Spinal cord (tissue), 10 donors: ENCODE measurements around the gene DOCK1. TPM values are rescaled to one million over a fixed set of nuclear protein-coding genes. Genes with fewer than 3 reads are reported as not detected.
A peak's percentile ranks its signal among the peaks of the same experiment; 100 is the strongest.

Experiments
- DNase-seq, 6 donors: peaks; one replicate each; pipeline versions ENCODE4 v3.0.0 to v3.0.0-alpha.2; 2013 to 2015; ENCODE audit warnings: low spot score in 6 of 6, low read depth in 4 of 6
- H3K27ac ChIP-seq: one replicate; pipeline ENCODE4 v1.5.1; 2013; ENCODE audit warnings: low read depth, low read length, control low read depth
- H3K27me3 ChIP-seq: one replicate; pipeline ENCODE4 v1.6.1; 2013; ENCODE audit warnings: low read length; ENCODE audit not compliant: control insufficient read depth, insufficient read depth
- H3K36me3 ChIP-seq: one replicate; pipeline ENCODE4 v1.6.1; 2013; ENCODE audit warnings: low read length; ENCODE audit not compliant: control insufficient read depth, insufficient read depth
- H3K4me1 ChIP-seq: one replicate; pipeline ENCODE4 v1.6.1; 2013; ENCODE audit warnings: low read length; ENCODE audit not compliant: control insufficient read depth, insufficient read depth
- H3K4me3 ChIP-seq: one replicate; pipeline ENCODE4 v1.5.1; 2013; ENCODE audit warnings: low read depth, low read length, control low read depth
- H3K9me3 ChIP-seq: one replicate; pipeline ENCODE4 v1.6.1; 2013; ENCODE audit warnings: low read length; ENCODE audit not compliant: control insufficient read depth, insufficient read depth
- WGBS: methylation state at CpG from one replicate; pipeline ENCODE4 v1.1.5; 2013; ENCODE audit warnings: missing lambda C conversion rate; ENCODE audit not compliant: insufficient coverage; 5-methylcytosine and 5-hydroxymethylcytosine counted together
- polyA plus RNA-seq, 2 donors: library from polyadenylated mRNA; unstranded; fragments of 120-200 nt; gene quantifications; one replicate each; pipeline ENCODE4 v1.2.1, GENCODE V29; 2013; ENCODE audit not compliant: insufficient read length in 2 of 2
- total RNA-seq, 2 donors: library from RNA; depleted of rRNA in 1 of 2; stranded (reverse); fragments of 120-200 nt in 1 of 2; fragments of >200 nt in 1 of 2; gene quantifications; one replicate each; pipeline versions ENCODE4 v1.2.3 to v1.2.4, GENCODE V29; 2013 to 2014
- donor health status: healthy.

Gene DOCK1
- total and polyA plus RNA-seq, 4 donors = 31.3 to 74.1 (median 50.3) TPM

DNA sequence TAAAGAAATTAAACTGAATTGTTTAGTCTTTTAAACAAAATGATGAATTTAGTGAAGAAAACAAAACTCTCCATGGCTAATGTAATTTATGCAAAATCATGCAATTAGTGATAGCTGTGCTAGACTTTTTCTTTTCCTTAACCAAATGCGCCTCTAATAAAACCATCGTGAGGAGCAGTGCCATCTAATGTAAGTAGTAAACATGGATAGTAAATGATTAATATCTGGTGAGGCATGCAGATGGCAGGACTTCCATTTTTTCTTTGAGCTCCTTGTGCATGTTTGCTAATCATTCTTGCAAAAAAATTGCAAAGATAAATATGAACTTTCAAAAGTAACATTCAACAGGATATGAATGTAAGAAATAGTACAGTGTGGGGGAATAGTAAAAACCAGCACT lies 288.9 kb downstream of the DOCK1 start:
- no CpG with 5 or more reads among the region's 2 CpGs for WGBS
- DNase-seq = peak in 2 of 6 donors; percentile 13 to 79
- H3K9me3 ChIP-seq = no peaks in the 10 kb centered on the region
- H3K27me3 ChIP-seq = peaks cover 15% of the 10 kb centered on the region
- no peaks in the 10 kb centered on the region for H3K36me3 ChIP-seq
- H3K4me1 ChIP-seq = peaks cover 21% of the 10 kb centered on the region
- H3K4me3 ChIP-seq = no peak overlapping the region
- H3K27ac ChIP-seq = no peak overlapping the region

DNA sequence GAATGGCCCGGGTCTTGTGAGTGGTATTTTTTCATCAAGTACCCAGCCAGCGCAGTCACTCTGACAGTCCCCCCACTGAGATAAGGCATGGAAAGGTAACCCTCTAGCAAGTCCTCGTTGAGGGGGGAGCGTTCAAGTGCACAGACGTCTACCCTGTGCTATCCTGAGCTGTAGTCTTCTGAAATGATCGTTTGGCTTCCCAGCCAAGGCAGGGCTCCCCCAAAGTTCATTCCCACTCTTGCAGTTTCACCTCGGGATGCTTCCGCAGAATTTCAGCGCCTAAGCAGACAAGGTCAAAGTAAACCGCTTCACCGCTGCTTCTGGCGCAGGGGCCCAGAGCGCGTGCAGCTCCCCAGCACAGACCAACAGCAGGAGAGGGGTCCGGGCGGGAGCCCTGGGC lies 289.4 kb downstream of the DOCK1 start:
- DNase-seq = peak in 2 of 6 donors; percentile 11 to 53
- H3K4me1 ChIP-seq = peaks cover 21% of the 10 kb centered on the region
- H3K27ac ChIP-seq = no peak overlapping the region
- peak overlapping the region; percentile 26 for H3K4me3 ChIP-seq
- H3K27me3 ChIP-seq = peaks cover 15% of the 10 kb centered on the region
- no peaks in the 10 kb centered on the region for H3K9me3 ChIP-seq
- WGBS = 22% methylated on average over 15 of the region's 16 CpGs
- H3K36me3 ChIP-seq = no peaks in the 10 kb centered on the region

DNA sequence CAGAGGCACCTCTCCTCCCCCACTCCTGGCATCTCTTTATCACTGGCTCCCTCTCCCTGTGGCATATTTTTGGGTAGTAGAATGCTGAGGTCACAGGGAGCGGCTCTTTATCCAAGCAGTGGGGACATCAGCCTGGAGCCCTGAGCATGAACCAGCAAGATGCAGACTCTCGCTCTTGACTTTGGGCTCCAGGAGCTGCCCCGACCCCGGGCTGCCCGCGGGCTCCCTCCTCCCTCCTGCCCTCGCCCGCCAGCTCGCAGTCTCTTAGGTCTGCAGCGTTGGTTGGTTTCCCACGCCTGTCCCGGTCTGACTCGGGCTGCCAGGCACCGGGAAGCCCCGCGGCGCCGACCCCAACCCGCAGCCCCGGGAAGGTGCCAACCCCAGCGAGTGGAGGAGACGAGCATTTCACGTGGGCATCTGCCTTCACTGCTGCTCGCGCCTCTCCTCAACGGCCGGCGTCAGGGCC lies 289.8 kb downstream of the DOCK1 start:
- Histone ChIP-seq H3K27me3 (peaks cover 15% of the 10 kb centered on the region), H3K36me3 (no peaks in the 10 kb centered on the region), H3K4me3 (peak overlapping the region; percentile 26), H3K9me3 (no peaks in the 10 kb centered on the region), H3K4me1 (peaks cover 21% of the 10 kb centered on the region), H3K27ac (no peak overlapping the region)
- 1% methylated on average over 28 of the region's 28 CpGs for WGBS
- DNase-seq = peak in 2 of 6 donors; percentile 48 to 58

DNA sequence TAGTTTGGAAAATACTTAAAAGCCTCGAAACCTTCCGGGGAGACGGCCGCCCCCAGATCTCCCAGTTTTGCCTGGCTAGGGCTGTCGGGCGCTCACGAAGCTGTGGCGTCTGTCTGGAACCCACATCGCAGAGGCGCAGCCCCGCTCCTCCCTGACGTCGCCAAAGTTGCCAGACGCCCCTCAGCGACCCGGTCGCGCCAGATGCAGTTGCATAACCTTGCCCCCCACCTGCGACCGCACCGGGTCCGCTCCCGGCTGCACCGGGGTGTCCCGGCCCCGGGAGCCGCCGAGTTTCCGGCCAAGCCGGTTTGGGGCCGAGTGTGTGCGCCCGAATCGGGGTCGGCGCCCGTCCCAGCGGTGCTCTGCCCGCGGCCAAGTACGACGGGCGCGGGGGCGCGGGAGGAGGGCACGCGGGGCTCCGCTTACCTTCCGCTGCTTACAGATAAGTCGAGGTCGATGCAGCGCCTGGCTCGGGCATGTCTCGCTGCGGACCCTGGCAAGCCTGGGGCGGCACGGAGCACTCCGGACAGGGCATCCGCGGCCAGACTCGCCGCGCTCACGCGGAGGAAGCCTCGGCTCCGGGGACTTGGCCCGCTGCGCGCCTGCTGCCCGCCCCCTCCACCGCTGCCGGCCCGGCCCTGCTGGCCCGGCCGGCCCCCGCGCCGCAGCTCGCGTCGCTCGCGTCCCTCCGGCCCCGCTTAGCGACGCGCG lies 290.5 kb downstream of the DOCK1 start:
- peak overlapping the region; percentile 26 for H3K4me3 ChIP-seq
- H3K9me3 ChIP-seq = no peaks in the 10 kb centered on the region
- H3K27me3 ChIP-seq = peaks cover 15% of the 10 kb centered on the region
- H3K4me1 ChIP-seq = peaks cover 21% of the 10 kb centered on the region
- no peaks in the 10 kb centered on the region for H3K36me3 ChIP-seq
- WGBS = under 1% methylated on average over 91 of the region's 91 CpGs
- DNase-seq = peak in 2 of 6 donors; percentile 44 to 53
- H3K27ac ChIP-seq = no peak overlapping the region

DNA sequence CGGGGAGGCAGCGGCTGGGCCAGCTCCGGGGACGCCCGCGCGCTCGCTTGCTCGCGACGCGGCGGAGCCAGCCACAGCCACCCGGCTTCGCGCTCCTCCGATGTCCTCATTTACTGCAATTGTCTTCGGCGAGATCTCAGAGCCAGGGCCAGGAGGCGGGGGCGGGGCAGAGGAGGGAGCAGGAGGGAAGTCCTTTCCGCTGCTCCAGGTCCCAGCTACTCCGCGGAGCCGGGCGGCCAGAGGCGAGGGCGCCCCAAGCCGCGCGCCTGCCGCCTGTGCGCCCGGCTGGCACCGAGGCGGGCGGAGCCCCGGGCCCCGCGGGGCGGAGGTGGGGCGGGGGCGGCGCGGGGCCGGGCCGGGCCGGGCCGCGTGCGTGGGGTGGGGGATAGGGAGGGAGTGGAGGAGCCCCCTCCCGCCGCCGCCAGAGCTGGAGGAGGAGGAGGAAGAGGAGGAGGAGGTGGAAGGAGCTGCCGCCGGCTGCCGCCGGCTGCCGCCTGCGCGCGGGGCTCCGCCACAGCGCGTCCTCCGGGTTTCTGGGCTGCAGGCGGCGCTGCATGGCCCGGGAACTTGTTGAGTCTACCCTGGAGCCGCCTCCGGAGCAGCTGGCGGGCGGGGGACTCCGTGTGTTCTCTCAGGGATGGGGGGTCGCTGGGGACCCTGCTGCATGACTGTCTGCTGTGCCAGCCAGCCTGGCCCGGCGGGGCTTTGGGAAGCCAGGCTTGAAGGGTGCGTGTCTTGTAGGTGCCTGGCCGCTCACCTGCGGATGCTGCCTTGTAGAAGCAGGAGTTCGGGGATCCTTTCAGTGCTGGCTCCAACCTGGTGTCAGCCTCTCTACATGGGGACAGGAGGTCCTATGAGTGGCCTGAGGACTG lies 291.3 kb downstream of the DOCK1 start, which contains the start of gene INSYN2A:
Gene INSYN2A (minus strand): TSS at position 310 of the 872 bp plus-strand sequence. CDS start 20,196 bp downstream, outside the sequence.
- peak within 1 kb of the TSS; percentile 26 for H3K4me3 ChIP-seq
- peak in 2 of 6 donors; percentile 82 to 91 for DNase-seq
- WGBS = under 1% methylated on average over 68 of the region's 81 CpGs
- peaks cover 21% of the 10 kb centered on the region for H3K4me1 ChIP-seq
- H3K27me3 ChIP-seq = peaks cover 15% of the 10 kb centered on the region
- no peaks in the 10 kb centered on the region for H3K36me3 ChIP-seq
- peak within 1 kb of the TSS; percentile 22 for H3K27ac ChIP-seq
- no peaks in the 10 kb centered on the region for H3K9me3 ChIP-seq

DNA sequence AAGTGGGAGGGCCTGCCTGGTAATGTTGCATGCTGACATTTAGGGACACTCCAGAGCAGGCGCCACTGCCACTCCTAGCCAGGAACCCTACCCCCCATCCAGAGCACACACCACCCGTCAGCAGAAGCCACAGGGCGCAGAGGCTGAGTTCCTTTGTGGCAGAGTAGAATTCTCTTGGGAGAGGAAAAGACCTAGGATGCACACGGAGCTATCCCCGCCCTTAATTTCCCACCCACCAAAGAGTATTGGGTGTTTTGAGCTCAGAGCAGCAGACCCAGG lies 291.9 kb downstream of the DOCK1 start:
- H3K4me3 ChIP-seq = peak overlapping the region; percentile 22

DNA sequence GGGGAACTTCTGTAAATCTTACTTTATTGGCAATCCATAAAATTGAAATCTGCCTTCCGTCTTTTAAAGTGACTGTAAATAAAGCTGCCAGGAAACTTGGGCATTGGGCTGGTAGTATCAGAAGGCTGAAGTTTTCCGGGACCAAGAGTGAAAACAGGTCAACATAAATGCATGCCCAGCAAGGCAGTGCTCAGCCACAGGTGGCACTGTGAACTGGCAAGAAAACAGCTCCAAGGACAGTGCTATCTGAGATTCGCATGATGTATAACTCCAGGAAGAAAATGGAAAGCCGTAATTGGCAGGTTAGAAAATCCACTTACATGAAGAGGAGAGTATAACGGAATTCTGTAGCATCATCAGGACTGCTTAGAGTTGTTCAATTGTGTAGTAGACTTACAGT lies 293.1 kb downstream of the DOCK1 start:
- DNase-seq = peak in 1 of 6 donors; percentile 63
- Histone ChIP-seq H3K9me3 (no peaks in the 10 kb centered on the region), H3K27ac (no peak overlapping the region), H3K36me3 (no peaks in the 10 kb centered on the region), H3K4me1 (peaks cover 21% of the 10 kb centered on the region), H3K4me3 (no peak overlapping the region), H3K27me3 (peaks cover 13% of the 10 kb centered on the region)
- 83% methylated on average over 2 of the region's 5 CpGs for WGBS

More for the DNA sequence above, 291.9 kb downstream of the DOCK1 start:
- Histone ChIP-seq H3K36me3 (no peaks in the 10 kb centered on the region), H3K27me3 (peaks cover 15% of the 10 kb centered on the region), H3K27ac (peak overlapping the region; percentile 22), H3K9me3 (no peaks in the 10 kb centered on the region), H3K4me1 (peaks cover 21% of the 10 kb centered on the region)
- WGBS = no CpG with 5 or more reads among the region's 5 CpGs
- no peak for DNase-seq

DNA sequence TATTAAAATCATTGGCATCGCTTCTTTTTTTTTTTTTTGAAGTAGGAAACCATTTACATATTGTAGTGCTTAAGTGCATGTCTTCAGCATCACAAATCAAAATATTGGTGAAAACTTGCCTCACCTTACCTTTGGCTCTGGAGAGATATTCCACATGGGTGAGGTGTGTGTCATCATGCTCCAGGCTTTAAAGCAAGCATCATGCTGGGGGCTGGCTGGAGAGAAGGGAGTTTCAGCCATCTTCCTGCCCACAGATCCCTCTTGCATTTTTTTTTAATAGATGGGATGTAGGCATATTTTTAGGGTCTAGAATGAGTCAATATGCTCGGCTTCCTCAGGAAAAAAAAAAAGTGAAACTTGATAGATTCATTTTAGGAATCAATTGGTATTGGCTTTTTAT lies 293.5 kb downstream of the DOCK1 start:
- no peaks in the 10 kb centered on the region for H3K36me3 ChIP-seq
- no peak for DNase-seq
- no peak overlapping the region for H3K27ac ChIP-seq
- WGBS = 100% methylated on average over 1 of the region's 2 CpGs
- no peaks in the 10 kb centered on the region for H3K9me3 ChIP-seq
- H3K4me3 ChIP-seq = no peak overlapping the region
- H3K4me1 ChIP-seq = peaks cover 21% of the 10 kb centered on the region
- peaks cover 12% of the 10 kb centered on the region for H3K27me3 ChIP-seq

DNA sequence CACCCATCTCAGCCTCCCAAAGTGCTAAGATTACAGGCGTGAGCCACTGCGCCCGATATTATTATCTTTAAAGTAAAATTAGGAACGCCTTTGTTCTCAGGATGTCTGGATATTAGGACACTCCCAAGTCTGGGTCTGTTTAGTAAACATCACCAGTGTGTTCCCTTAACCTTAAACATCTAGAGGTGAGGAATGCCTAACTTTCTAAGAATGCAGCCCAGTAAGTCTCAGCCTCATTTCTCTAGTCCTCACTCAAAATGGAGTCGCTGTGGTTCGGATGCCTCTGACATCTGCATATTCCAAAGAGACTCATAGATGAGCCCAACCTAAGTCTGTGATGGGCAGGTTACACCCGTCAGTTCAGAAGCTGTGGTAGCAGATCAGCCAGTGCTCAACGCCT lies 295.4 kb downstream of the DOCK1 start:
- Histone ChIP-seq H3K9me3 (no peaks in the 10 kb centered on the region), H3K4me3 (no peak overlapping the region), H3K27me3 (no peaks in the 10 kb centered on the region), H3K27ac (no peak overlapping the region), H3K36me3 (no peaks in the 10 kb centered on the region), H3K4me1 (peaks cover 9% of the 10 kb centered on the region)
- 98% methylated on average over 4 of the region's 8 CpGs for WGBS
- no peak for DNase-seq
